Measurements from ENCODE around the gene DOCK4. TPM values are rescaled to one million over a fixed set of nuclear protein-coding genes. Genes with fewer than 3 reads are reported as not detected.

The DOCK4 gene
- total RNA-seq, 1 experiment from 2014 or later = 20.4 TPM

GRCh38 chr7:111677848-111678247, 528.4 kb downstream of the DOCK4 start:
- ATAC-seq (no peak), DNase-seq (ENCODE audit: low spot score) (no peak)
- Mint-ChIP-seq H3K4me1 (no peaks in the 10 kb centered on the region), H3K27ac (no peak overlapping the region), H3K27me3 (ENCODE audit: low read depth) (no peaks in the 10 kb centered on the region), H3K9me3 (no peaks in the 10 kb centered on the region), H3K4me3 (no peak overlapping the region), H3K36me3 (no peaks in the 10 kb centered on the region)
- TF ChIP-seq SP1 (CRISPR knock-in tag; conservative IDR thresholded peaks at IDR 0.05) (no peak), ESRRA (CRISPR knock-in tag; IDR thresholded peaks at IDR 0.05; ENCODE audit: borderline replicate concordance) (no peak), ZNF423 (CRISPR knock-in tag; IDR thresholded peaks at IDR 0.05) (no peak), MAX (CRISPR knock-in tag; IDR thresholded peaks at IDR 0.05) (no peak), SMAD3 (CRISPR knock-in tag; IDR thresholded peaks at IDR 0.05; ENCODE audit: borderline replicate concordance) (no peak), NFYB (CRISPR knock-in tag; conservative IDR thresholded peaks at IDR 0.05; ENCODE audit: low read depth) (no peak), MXD4 (CRISPR knock-in tag; IDR thresholded peaks at IDR 0.05; ENCODE audit: borderline replicate concordance) (no peak), OVOL2 (CRISPR knock-in tag; IDR thresholded peaks at IDR 0.05; ENCODE audit: borderline replicate concordance) (no peak), CBFB (CRISPR knock-in tag; IDR thresholded peaks at IDR 0.05; ENCODE audit: low read depth) (no peak), ZNF396 (CRISPR knock-in tag; IDR thresholded peaks at IDR 0.05; ENCODE audit: borderline replicate concordance) (no peak), ARID4B (CRISPR knock-in tag; IDR thresholded peaks at IDR 0.05; ENCODE audit: borderline replicate concordance) (no peak)
- TF ChIP-seq, protein P1, sequence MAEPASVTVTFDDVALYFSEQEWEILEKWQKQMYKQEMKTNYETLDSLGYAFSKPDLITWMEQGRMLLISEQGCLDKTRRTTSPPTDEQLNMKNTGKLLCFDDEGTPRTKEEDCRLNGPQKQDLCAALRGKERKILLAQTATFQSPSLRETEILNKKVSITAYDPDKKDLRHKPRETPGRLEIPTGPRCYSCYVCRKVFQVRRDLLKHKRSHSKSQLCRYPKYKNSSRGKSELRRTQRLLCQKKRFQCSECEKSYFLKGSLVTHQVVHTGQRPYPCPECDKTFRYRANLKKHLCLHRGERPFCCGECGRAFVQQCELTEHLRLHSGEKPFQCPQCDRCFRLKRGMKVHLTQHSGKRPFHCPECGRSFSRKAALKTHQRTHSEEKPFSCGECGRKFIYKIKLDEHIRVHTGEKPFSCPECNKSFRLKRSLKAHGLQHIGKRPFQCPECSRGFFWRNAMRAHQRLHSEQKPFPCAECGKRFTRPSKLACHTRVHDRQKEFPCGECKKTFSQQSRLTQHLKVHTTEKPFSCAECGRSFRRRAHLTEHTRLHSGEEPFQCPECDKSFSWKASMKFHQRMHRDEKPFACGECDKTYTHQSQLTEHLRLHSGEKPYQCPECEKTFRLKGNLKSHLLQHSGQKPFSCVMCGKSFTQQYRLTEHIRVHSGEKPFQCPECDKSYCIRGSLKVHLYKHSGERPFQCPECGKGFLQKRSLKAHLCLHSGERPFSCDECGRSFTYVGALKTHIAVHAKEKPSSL (CRISPR knock-in tag; conservative IDR thresholded peaks at IDR 0.05) = no peak
- ChIA-PET CTCF (interaction anchor here (1.7 kb wide), 1 partner anchor 52 kb away, joined by 4 read pairs; no protein-coding TSS in a partner anchor), POLR2A (no interaction called here)

- H3K27me3 Mint-ChIP-seq (ENCODE audit: low read depth) = no peaks in the 10 kb centered on the region
- DNase-seq (ENCODE audit: low spot score) (no peak), ATAC-seq (no peak)
- no peak overlapping the region for H3K4me3 Mint-ChIP-seq
- ChIA-PET POLR2A (no interaction called here), CTCF (interaction anchor here (1.7 kb wide), 1 partner anchor 53 kb away, joined by 4 read pairs; no protein-coding TSS in a partner anchor)
- no peaks in the 10 kb centered on the region for H3K36me3 Mint-ChIP-seq
- H3K27ac Mint-ChIP-seq = no peak overlapping the region
- no peaks in the 10 kb centered on the region for H3K4me1 Mint-ChIP-seq
- no peaks in the 10 kb centered on the region for H3K9me3 Mint-ChIP-seq
- TF ChIP-seq ATF1 (CRISPR knock-in tag; IDR thresholded peaks at IDR 0.05) (no peak), TCF7 (CRISPR knock-in tag; IDR thresholded peaks at IDR 0.05; ENCODE audit: low read depth) (no peak), CTCF (IDR thresholded peaks at IDR 0.05) (no peak), HMGA2 (CRISPR knock-in tag; IDR thresholded peaks at IDR 0.05) (no peak), ZNF396 (CRISPR knock-in tag; IDR thresholded peaks at IDR 0.05; ENCODE audit: borderline replicate concordance) (no peak), GABPB1 (CRISPR knock-in tag; IDR thresholded peaks at IDR 0.05) (no peak)
- TF ChIP-seq, protein P1 (CRISPR knock-in tag; conservative IDR thresholded peaks at IDR 0.05) = no peak
- TF ChIP-seq, protein P2, sequence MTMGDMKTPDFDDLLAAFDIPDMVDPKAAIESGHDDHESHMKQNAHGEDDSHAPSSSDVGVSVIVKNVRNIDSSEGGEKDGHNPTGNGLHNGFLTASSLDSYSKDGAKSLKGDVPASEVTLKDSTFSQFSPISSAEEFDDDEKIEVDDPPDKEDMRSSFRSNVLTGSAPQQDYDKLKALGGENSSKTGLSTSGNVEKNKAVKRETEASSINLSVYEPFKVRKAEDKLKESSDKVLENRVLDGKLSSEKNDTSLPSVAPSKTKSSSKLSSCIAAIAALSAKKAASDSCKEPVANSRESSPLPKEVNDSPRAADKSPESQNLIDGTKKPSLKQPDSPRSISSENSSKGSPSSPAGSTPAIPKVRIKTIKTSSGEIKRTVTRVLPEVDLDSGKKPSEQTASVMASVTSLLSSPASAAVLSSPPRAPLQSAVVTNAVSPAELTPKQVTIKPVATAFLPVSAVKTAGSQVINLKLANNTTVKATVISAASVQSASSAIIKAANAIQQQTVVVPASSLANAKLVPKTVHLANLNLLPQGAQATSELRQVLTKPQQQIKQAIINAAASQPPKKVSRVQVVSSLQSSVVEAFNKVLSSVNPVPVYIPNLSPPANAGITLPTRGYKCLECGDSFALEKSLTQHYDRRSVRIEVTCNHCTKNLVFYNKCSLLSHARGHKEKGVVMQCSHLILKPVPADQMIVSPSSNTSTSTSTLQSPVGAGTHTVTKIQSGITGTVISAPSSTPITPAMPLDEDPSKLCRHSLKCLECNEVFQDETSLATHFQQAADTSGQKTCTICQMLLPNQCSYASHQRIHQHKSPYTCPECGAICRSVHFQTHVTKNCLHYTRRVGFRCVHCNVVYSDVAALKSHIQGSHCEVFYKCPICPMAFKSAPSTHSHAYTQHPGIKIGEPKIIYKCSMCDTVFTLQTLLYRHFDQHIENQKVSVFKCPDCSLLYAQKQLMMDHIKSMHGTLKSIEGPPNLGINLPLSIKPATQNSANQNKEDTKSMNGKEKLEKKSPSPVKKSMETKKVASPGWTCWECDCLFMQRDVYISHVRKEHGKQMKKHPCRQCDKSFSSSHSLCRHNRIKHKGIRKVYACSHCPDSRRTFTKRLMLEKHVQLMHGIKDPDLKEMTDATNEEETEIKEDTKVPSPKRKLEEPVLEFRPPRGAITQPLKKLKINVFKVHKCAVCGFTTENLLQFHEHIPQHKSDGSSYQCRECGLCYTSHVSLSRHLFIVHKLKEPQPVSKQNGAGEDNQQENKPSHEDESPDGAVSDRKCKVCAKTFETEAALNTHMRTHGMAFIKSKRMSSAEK (CRISPR knock-in tag; IDR thresholded peaks at IDR 0.05; ENCODE audit: borderline replicate concordance) = no peak
These were observed 529.4 kb downstream of the DOCK4 start for GRCh38 chr7:111676811-111677210.
